CD4-positive, alpha-beta memory T cell (primary cell): ENCODE data around the gene SMS. TPM values are rescaled to one million over a fixed set of nuclear protein-coding genes. Genes with fewer than 3 reads are reported as not detected.

Source experiments
- CTCF ChIA-PET: fragments of 350-600 bp; sonication (Branson Sonifier 250); formaldehyde crosslinking; loops from one replicate; lab custom pipeline; 2021; ENCODE audit warnings: inconsistent platforms; ENCODE audit not compliant: partially characterized antibody; lab: Charles Lee
- POLR2A ChIA-PET: fragments of 350-600 bp; sonication (Branson Sonifier 250); formaldehyde crosslinking; loops from one replicate; lab custom pipeline; 2021; ENCODE audit not compliant: partially characterized antibody; lab: Charles Lee
- DNase-seq, 5 donors: peaks; one replicate each; pipeline versions ENCODE4 v3.0.0 to v3.0.0-alpha.2; 2020 to 2022; ENCODE audit warnings: mixed read lengths in 1 of 5
- H3K27ac ChIP-seq: one replicate; pipeline ENCODE4 v1.7.0; 2013; ENCODE audit warnings: low read depth, low read length
- H3K27me3 ChIP-seq: 2 replicates; pipeline ENCODE4 v1.7.0; 2013; ENCODE audit warnings: mild to moderate bottlenecking, low read length, moderate library complexity; ENCODE audit not compliant: insufficient read depth
- H3K36me3 ChIP-seq: 2 replicates; pipeline ENCODE4 v1.7.0; 2013; ENCODE audit warnings: mild to moderate bottlenecking, low read length, moderate library complexity; ENCODE audit not compliant: insufficient read depth
- H3K4me1 ChIP-seq: 2 replicates; pipeline ENCODE4 v1.7.0; 2013; ENCODE audit warnings: mild to moderate bottlenecking, low read length, moderate library complexity; ENCODE audit not compliant: insufficient read depth
- H3K4me3 ChIP-seq, 2 donors: one replicate each; pipeline ENCODE4 v1.7.0; 2013; ENCODE audit warnings: low read length in 2 of 2, mild to moderate bottlenecking in 1 of 2
- H3K9me3 ChIP-seq, 2 donors: one replicate each; pipeline ENCODE4 v1.7.0; 2013; ENCODE audit warnings: low read length in 2 of 2, control low read depth in 1 of 2; ENCODE audit not compliant: control insufficient read depth in 1 of 2
- H3K27ac Mint-ChIP-seq, 7 donors: one replicate each; pipeline ENCODE4 v1.8.0; 2020 to 2021; ENCODE audit warnings: mixed read lengths in 7 of 7, mild to moderate bottlenecking in 6 of 7, inconsistent platforms in 3 of 7, moderate library complexity in 3 of 7
- H3K27me3 Mint-ChIP-seq, 2 donors: one replicate each; pipeline ENCODE4 v1.8.0; 2020 to 2021; ENCODE audit warnings: mixed read lengths in 2 of 2
- H3K36me3 Mint-ChIP-seq, 2 donors: one replicate each; pipeline ENCODE4 v1.8.0; 2020 to 2021; ENCODE audit warnings: mixed read lengths in 2 of 2, inconsistent platforms in 1 of 2, mild to moderate bottlenecking in 1 of 2
- H3K4me1 Mint-ChIP-seq, 4 donors: one replicate each; pipeline ENCODE4 v1.8.0; 2020 to 2021; ENCODE audit warnings: mixed read lengths in 4 of 4, mild to moderate bottlenecking in 1 of 4
- H3K4me3 Mint-ChIP-seq, 8 donors: one replicate each; pipeline ENCODE4 v1.8.0; 2020 to 2021; ENCODE audit warnings: mixed read lengths in 8 of 8, mild to moderate bottlenecking in 7 of 8, moderate library complexity in 6 of 8, inconsistent platforms in 3 of 8
- H3K9me3 Mint-ChIP-seq, 8 donors: one replicate each; pipeline ENCODE4 v1.8.0; 2020 to 2021; ENCODE audit warnings: mixed read lengths in 8 of 8, mild to moderate bottlenecking in 5 of 8, inconsistent platforms in 3 of 8, moderate library complexity in 1 of 8
- intact Hi-C: fragments of 100-400 bp; cut with micrococcal nuclease; formaldehyde crosslinking; loops from one replicate; pipeline ENCODE4 v1.15.1; 2023
- polyA plus RNA-seq, 2 donors: library from polyadenylated mRNA; unstranded; fragments of 300-500 nt; fragmentation: Illumina TruSeq; gene quantifications; one replicate each; pipeline ENCODE4 v1.2.3, GENCODE V29; 2021
- total RNA-seq, 2 experiments: library from RNA; stranded (reverse); gene quantifications; one replicate each; pipeline ENCODE4 v1.2.3, GENCODE V29; 2021

Gene SMS
- total and polyA plus RNA-seq, 4 experiments from 2014 or later, result 28.0 to 74.7 (median 39.8) TPM

- Histone ChIP-seq H3K4me1 (no peaks in the 10 kb centered on the region), H3K9me3 (no peaks in the 10 kb centered on the region), H3K4me3 (no peak overlapping the region), H3K27me3 (no peaks in the 10 kb centered on the region), H3K36me3 (no peaks in the 10 kb centered on the region), H3K27ac (no peak overlapping the region)
- H3K9me3 Mint-ChIP-seq, result no peaks in the 10 kb centered on the region
- H3K36me3 Mint-ChIP-seq, result no peaks in the 10 kb centered on the region
- peaks cover 0 to 3% of the 10 kb centered on the region in 2 donors for H3K27me3 Mint-ChIP-seq
- ChIA-PET CTCF (no interaction called here), POLR2A (no interaction called here)
- H3K4me3 Mint-ChIP-seq, result no peak overlapping the region
- no peak for DNase-seq
- intact Hi-C loops, result no loop called here
- H3K4me1 Mint-ChIP-seq, result no peaks in the 10 kb centered on the region
- H3K27ac Mint-ChIP-seq, result peak overlapping the region in 1 of 7 donors; percentile 19
These were observed 101.5 kb downstream of the SMS start for GRCh38 chrX:22041907-22042530.

- Histone ChIP-seq H3K4me3 (no peak overlapping the region), H3K27me3 (no peaks in the 10 kb centered on the region), H3K4me1 (no peaks in the 10 kb centered on the region), H3K36me3 (no peaks in the 10 kb centered on the region), H3K27ac (no peak overlapping the region), H3K9me3 (no peaks in the 10 kb centered on the region)
- intact Hi-C loops, result no loop called here
- Mint-ChIP-seq H3K27ac (no peak overlapping the region), H3K36me3 (no peaks in the 10 kb centered on the region), H3K9me3 (no peaks in the 10 kb centered on the region), H3K4me3 (no peak overlapping the region), H3K27me3 (no peaks in the 10 kb centered on the region), H3K4me1 (no peaks in the 10 kb centered on the region)
- ChIA-PET POLR2A (no interaction called here), CTCF (no interaction called here)
- no peak for DNase-seq
These were observed 103.4 kb downstream of the SMS start for GRCh38 chrX:22043872-22044271.

Other genes with a start within 250 kb of the SMS start
- not detected for gene SMPX, start 182.6 kb upstream of the SMS start, total RNA-seq
- not detected for gene SMPX, start 182.6 kb upstream of the SMS start, polyA plus RNA-seq
- gene MBTPS2, start 101.1 kb upstream of the SMS start, total RNA-seq, result 1 to 10 TPM; 6.5 to 6.9 TPM
- gene MBTPS2, start 101.1 kb upstream of the SMS start, polyA plus RNA-seq, result 1 to 10 TPM; 6.5 to 8.0 TPM
- gene YY2, start 84.7 kb upstream of the SMS start, total RNA-seq, result 1 to 10 TPM; 1.3 to 1.5 TPM
- gene YY2, start 84.7 kb upstream of the SMS start, polyA plus RNA-seq, result 1 to 10 TPM in 1 of 2 donors, under 1 TPM in 1; 0.71 to 1.5 TPM
- under 1 TPM; 0.25 to 0.35 TPM for gene PHEX, start 91.6 kb downstream of the SMS start, total RNA-seq
- under 1 TPM; 0.39 to 0.98 TPM for gene PHEX, start 91.6 kb downstream of the SMS start, polyA plus RNA-seq